ENCODE results near the gene RNU5D-1. TPM values are rescaled to one million over a fixed set of nuclear protein-coding genes. Genes with fewer than 3 reads are reported as not detected.

RNU5D-1 gene
- polyA plus RNA-seq, 1 donor, result 1.9 TPM

DNA sequence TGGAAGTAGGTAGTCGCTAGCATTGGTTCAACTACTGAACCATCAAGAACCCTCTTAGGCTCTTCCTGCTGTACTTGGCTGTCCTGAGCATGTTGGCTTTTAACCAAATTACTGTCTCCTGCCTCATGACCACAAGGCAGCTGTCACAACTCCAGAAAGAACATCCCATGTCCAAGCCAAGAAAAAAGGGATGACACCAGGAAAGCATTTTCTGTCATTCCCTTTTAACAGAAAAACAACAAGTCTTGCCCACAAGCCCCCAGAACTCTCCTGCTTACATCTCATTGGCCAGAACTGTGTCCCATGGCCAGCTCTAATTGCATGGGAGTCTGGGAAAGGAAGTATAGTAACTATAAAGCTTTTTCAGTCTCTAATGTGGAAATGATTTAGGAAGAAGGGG is 2.4 kb upstream of the RNU5D-1 start:
- no peak for DNase-seq

DNA sequence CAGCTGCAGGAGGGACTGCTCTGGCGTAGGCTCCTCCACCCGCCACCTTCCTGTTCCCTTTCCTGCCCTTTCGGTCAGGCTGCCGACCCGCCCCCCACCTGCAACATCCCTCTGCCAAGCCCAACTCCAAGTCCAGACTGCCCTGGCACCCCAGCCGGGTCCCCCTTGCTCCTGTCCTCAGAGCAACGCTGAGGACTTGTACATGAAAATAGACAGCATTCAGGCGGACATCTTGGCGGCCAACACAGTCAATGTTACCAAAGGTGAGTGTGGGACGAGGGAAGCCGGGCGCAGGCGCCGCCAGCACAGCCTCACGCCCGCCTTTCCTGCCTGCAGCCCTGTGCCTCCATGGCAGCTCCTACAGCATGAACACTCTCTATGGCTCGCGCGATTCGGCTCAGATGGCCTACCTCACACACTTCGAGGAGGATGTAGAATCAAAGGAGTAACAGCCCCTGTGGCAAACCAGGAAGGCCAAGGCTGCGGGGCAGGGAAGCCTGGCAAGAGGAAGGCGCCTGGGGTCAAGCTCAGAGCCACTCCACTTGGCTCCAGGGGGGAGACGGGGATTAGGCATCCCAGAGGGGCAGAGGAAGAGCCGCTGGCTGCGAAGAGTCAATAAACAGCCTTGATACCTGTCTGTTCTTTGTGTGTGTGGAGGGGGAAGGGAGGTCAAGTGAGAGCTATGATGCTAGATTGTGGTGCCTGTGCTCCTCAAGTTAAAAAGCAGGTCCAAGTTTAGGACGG is 5.8 kb downstream of the RNU5D-1 start:
- no peak for DNase-seq

DNA sequence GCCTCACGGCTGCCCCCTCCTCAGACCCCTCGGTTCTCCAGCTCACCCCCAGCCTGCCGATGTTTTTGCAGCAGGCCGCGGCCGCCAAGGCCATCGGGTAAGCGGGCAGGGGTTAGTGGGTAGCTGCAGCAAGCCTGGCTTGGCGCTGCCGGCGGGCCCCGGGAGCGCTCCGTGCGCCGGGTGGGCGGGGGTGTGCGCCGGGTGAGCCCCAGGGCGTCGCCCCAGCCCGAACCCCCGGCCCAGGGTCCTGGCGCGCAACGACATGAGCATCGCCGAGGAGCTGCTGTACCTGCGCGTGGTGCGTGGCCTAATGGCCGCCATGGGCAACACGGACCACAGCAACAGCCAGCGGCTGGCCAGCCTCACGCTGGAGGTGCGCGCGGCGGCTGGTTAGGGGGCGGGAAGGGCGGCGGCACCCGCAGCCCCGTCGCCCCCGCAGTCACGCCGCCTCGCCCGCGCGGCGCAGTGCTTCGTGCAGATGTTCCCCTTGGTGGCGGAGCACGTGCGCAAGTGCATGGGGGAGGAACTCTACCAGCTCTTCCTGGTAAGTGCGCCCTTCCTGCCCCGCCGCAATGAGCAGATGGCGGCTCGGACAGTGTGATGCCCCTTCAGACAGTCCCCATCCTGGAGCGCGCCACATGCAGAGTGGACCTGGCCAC is 6.5 kb downstream of the RNU5D-1 start:
- no peak for DNase-seq

DNA sequence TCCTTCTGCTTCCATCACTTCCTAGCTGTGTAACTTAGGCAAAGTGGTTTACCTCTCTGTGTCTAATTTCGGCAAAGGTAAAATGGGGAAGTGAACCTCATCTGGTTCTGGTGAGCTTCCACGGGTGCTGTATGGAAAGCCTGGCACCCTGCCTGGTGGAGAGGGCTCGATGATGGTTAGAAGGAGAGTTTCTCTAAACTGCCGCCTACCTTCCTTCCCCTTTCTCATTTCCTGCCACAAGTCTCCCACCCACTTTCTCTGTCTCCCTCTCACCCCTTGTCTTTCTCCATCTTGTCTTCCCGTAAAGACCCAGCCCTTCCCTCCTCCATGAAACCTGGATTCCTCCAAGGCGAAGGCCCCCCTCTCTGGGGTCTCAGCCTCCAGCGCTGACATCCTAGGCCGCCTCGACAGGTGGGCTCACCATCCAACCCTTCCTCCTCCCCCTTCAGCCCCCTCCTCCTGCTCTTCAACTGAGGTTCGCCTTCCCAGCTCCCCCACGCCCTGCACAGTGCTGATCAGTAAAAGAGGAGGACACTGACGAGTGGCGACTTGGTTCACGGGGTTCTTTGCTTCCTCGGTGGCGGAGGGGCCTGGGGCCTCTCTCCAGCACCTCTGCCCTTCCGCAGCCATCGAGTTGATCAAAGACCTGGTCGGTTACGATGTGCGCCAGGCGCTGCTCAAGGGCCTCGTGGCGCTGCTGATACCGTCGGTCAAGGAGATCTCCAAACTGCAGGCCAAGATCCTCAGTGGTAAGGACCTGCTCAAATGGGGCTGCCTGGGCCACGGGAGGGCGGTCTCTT is 7.3 kb downstream of the RNU5D-1 start:
- DNase-seq, result no peak

DNA sequence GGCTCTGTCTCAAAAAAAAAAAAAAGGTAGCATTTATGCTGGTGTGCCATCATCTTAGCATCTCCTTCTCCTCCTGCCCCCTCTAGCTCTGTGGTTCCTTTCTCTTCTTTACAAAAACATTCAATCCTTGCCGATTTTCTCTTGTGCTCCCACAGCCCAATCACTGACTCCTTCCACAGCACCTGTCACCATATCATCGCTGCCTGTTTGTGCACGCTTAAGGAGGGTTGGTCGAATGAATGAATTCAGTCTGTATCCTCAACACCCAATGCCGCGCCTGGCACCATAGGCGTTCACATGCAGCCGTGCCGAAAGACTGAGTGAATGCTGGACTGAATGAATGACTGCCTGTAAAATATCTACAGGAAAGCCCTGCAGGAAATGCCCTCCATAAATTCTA is 7.9 kb downstream of the RNU5D-1 start:
- DNase-seq, result no peak

DNA sequence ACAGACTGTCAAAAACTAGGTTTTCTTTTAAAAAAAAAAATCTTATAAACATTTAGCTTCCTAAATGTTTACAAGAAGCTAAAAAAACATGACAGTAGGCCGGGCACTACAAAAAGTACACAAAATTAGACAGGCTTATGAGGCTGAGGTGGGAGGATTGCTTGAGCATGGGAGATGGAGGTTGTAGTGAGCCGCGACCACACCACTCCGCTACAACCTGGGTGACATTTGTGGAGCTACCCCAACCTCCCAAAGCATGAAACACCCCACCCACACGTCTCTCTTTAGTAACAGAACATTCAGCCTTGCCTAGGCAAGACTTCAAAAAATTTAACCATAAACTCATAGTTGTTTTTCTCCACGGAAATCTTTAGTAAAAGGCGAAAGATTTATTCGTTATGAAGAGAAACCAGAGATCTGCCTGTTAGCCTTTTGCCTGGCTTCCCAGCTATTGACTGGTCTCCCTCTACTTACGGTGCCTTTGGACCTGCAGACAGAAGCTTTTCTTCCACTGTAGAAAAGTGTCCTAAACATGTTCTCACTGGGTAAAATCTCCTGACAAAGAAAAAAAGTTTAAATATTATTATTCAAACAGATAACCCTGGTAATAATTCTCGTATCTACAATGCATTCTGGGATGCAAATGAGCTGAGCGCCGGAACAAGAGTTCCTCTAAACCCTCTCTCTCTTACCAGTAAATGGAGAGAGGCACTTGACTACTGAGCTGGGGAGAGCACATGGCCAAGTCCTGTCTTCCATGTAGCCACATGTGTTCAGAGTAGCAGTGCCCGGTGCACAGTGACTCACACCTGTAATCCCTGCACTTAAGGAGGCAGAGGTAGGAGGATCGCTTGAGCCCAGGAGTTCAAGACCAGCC is 9.2 kb downstream of the RNU5D-1 start:
- no peak for DNase-seq

DNA sequence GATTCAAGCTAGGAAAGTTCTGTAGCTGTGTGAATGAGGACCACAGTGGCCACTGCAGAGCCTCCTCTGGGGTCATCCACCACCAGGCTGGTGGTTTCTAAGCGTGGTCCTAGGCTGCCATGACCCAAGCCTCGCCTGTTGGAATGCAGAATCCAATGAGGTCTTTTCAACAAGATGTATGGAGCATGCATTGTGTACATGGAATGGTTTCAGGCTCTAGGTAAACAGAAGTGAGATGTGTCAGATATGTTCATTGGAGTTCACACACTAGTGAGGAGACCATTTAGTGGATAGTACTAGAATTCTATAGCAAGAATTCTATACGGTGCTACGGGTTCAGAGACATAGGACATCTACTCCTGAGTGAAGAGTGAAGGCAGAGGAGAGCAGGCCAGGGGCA is 10.7 kb downstream of the RNU5D-1 start:
- DNase-seq, result no peak

DNA sequence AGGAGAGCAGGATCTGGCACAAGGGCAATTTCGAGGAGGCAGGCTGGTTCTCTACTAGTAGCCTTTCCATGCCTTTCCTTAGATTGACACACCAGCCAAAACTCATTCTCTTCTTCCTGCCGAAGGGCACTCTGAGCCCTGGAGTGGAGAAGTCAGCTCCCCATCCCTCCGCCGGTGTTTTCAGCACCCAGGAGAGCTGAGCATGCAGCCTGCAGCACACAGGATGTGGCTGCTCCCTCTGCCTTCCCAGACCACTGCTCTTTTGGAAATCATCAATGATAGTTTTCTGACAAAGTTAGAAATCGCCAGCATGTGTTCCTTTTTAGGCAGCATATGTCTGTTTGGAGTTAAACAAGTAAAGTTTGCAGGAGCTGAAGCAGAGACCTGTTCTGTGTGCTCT is 11.7 kb downstream of the RNU5D-1 start:
- no peak for DNase-seq

DNA sequence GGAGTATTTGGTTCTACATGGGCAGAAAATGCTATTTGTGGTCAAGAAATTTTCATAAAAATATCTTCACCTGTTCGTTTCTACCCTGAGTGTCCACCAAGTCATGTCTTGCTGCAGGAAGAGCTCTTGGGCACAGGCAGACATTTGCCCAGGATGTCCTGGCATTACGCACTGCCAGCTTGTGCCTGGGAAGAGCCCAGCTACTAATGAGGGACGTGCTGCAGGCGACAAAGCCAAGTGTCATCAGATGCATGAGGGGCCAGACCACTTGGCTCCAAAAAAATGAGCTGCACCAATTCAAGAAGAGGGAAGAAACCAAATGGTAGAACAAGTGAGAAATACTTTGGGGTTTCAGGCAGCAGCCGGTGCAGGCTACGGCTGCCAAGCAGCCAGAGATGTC is 12.9 kb downstream of the RNU5D-1 start:
- DNase-seq, result no peak

DNA sequence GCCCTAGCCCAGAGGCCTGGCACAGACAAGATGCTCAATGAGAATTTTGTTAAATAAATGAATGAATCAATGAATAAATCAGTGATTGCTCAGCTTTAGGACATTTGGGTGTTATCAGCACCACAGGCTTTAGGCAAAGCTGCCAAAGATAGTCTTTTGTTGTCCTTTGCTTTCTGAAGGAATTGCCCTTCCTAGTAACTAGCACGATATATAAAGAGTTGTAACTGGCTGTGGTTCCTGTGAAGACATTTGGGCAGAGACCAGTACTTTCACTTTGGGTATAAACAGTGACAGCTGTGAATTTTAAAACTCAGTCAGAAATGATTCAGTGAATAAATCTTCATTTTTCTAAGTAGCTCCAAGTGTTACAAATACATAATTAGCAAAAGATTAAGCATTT is 13.3 kb downstream of the RNU5D-1 start:
- no peak for DNase-seq

DNA sequence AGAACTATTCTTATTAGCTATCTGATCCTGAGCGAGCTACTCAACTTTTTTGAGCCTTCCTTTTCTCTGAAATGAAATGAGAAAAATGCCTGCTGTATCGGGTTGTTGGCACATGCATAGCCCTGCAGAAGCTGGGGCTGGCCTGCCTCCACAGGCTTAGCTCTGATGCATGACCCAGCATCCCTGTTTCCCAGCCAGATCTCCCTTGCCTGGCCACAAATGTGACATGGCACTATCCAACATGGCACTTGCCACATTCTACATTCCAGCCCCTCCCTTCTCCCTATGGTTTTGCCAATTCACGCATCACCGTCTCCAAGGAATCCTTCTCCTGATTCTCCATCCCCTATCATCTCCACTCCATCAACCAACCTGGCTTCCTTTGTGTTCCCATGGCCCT is 13.8 kb downstream of the RNU5D-1 start:
- no peak for DNase-seq

DNA sequence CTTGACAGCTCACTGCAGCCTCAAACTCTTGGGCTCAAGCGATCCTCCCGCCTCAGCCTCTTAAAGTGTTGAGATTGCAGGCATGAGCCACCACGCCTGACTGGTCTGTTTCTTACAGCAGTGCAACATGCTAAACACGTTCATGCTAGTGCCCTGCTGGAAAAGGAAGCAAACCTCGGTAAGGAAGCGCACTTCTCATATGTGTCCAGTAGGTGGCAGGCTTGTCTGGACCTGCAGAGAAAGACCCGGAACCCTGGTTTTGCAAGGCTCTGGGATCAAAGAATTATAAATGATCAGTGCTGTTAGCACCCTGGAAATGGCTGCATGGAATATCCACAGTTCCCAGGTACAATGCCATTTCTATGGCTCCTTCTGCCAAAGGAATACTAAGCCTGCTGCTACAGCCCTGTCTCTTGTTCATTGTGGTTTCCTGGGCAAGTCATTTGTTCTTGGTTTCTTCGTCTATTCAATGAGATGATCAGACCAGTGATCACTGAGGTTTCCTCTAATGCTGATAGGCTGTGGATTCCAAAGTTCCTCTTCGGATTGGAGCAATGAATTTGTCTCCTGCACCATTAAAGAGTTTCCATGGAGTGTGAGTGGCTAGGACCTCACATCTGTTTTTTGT is 15.9 kb downstream of the RNU5D-1 start:
- peak; percentile 64 for DNase-seq

DNA sequence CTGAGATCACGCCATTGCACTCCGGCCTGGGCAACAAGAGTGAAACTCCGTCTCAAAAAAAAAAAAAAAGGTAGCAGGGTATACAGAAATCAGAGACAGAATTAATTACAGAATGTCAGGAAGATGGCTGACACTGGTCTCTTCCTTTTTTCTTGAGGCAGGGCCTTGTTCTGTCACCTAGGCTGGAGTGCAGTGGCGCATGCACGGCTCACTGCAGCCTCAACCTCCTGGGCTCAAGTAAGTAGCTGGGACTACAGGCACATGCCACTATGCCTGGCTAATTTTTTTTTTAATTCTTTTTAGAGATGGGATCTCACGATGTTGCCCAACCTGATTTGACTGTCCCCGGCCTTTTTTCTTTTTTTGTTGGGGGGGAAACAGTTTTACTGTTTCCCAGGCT is 16.4 kb downstream of the RNU5D-1 start:
- DNase-seq, result no peak

DNA sequence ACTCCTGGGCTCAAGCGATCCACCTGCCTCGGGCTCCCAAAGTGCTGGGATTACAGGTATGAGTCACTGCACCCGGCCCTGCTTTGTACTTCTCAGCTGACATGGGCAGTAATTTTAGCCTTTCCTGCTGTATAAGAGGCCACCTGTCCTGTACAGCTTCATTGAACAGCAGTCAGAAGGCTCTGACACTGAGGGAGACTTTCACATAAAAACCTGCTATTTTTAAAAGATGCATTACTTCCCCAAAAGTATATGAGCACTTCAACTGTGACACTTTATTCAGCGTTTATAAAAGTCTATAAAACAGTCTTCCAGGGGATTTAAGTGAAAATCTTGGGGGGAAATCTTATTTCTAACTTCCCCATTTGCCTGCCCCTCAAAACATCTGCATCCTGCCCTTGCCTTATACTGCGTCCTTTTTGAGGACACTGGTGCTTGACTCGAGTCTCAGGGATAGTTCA is 17.6 kb downstream of the RNU5D-1 start:
- no peak for DNase-seq

DNA sequence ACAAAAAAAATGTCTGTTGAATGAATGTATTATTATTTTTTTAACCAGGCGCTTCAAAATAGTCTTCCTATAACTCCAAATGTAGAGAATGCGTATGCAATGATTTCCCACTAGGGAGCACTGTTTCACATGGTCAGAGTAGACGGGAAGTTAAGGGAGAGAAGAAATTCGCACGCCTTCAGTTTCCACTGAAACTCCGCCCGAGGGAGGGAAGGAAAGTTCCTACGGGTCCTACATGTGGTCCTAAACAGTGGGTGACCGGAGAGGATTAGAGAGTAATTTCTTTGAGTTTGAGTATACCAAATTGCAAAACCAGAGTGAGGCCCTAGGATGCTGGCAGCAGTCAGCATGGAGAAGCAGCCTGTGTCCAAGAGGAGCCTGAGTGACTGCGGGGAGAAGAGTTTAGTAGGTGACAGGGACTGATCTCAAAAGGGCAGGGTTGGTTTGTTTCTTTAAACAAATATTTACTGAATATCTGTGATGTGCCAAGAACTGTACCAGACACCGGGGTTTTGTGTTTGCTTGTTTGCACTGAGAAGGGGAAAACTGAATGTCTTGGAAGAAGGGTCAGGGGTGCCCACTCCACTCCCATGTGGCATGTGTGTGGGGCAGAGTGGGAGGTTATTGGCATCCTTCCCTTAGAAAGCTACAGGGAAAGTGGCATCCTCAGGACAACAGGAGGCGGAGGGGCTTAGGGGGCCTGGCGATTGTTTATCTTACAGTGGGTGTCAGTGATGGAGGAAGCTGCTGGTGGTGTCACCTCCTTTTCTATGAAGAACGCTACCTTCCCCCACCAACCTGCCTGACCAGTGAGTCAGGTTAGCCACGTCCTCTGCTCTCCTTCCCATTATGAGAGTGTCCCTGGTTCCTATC is 22.8 kb downstream of the RNU5D-1 start:
- DNase-seq, result no peak

DNA sequence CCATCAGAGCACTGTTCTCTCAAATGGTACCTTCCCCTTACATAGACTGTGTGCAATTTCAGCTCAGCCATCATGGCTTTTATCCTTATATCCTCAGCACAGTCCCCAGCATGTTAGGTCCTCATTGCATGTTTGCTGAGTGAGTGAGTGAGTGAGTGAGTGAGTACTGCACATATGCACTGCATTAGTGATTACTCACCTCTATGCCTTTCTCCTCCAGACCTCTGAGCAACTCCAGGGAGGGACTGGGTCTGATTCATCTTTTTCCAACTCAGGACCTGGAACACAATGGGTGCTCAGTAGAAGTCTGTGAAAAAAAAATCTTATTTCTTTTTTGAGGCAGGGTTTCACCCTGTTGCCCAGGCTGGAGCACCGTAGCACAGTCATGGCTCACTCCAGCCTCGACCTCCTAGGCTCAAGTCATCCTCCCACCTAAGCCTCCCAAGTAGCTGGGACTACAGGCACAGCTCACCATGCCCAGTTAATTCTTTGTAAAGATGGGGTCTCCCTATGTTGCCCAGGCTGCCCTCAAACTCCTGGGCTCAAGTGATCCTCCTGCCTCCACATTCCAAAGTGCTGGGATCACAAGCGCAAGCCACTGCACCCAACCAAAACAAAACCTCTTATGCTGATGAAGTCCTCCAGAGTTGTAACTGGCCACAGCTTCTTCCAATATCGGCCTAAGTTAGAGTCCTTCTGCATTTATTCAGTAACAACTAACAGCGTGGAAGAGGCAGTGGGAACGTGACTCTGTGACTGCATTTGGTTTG is 23.7 kb downstream of the RNU5D-1 start:
- DNase-seq, result no peak

DNA sequence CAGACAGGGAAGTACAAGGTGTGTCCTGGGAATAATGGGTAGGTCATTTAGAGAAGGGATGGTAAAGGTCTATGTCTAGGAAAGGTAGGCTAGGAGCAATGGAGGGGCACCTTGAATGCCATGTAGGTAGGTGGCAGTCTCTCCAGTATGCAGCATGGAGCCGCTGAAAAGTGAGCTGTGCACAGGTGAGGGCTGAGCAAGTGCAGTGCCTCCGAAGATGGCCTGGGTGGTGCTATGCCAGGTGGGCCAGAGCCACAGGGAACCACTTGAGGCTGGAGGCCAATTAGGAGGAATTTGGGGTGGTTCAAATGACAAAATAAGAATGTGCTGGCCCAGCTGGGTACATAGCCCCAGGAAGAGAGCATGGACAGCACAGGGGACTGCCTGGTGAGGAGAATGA is 25.0 kb downstream of the RNU5D-1 start:
- no peak for DNase-seq

DNA sequence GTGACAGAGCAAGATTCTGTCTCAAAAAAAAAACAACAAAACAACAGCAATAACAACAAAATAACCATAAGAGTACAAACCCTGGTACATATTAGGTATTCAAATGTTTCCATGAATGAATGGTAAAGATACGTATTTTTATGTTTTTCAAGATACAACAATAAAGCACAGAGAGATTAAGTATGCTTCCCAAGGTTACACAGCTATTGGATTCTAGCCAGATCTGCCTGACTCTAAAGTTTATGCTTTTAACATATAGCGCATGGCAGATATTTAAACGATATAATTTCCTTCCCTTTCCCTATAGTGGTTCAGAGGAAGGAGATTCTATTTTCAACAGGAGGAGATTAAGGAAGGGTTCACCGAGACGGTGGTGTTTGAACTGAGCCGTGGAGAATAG is 25.5 kb downstream of the RNU5D-1 start:
- DNase-seq, result no peak

DNA sequence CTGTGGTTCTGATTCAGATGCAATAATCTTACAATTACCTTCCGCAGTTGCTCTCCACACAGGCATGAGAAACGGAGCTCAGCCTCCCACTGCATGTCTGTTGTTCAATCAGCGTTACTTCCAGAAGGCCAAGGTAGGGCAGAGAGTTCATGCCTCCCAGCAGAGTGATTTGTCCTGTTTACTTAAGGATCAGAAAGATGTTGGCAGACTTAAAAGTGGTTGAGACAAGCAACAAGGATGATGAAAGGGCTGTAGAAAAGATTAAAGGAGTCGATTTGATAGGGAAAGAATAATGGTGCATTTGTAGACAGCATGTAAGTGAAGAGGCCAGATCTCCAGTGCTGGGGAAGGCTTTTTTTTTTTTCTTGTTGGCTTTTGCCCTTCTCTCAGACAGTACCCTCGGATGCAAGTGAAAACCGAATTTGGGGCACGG is 29.8 kb downstream of the RNU5D-1 start:
- peak; percentile 35 for DNase-seq

DNA sequence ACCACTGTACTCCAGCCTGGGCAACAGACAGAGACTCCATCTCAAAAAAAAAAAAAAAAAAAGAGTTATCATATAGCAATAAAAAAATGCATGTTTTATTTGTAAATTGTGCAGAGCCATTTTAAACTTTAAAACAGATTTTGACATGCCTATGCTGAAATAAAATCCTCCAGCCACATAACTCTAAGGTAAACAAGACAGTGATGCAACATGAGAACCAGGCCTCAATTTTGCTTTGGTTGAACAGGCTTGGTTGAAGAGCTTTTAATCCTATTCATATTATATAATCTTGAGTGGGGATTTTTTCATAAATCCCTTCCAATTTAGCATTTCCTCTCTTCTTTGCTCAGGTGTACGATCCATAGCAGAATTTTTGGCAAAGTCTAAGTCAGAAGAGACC is 30.4 kb downstream of the RNU5D-1 start:
- DNase-seq, result no peak
